Activated CD8-positive, alpha-beta T cell treated with anti-CD3 and anti-CD28 coated beads for 36 hours (primary cell): ENCODE results near the gene ZBTB16. TPM values are rescaled to one million over a fixed set of nuclear protein-coding genes. Genes with fewer than 3 reads are reported as not detected.

Experiments
- ATAC-seq: fragments of 200-7000 bp; cut with Tn5 transposase; one replicate; pipeline ENCODE4 v1.10.0; 2021; ENCODE audit warnings: mild to moderate bottlenecking, moderate library complexity
- CTCF ChIA-PET: fragments of 350-600 bp; sonication (Branson Sonifier 250); formaldehyde crosslinking; loops from one replicate; lab custom pipeline; 2021; ENCODE audit warnings: antibody characterized with exemption; lab: Charles Lee
- POLR2A ChIA-PET: fragments of 350-600 bp; sonication (Branson Sonifier 250); formaldehyde crosslinking; loops from one replicate; lab custom pipeline; 2021; ENCODE audit warnings: antibody characterized with exemption; lab: Charles Lee
- DNase-seq: peaks from one replicate; pipeline ENCODE4 v3.0.0-alpha.2; 2020
- H3K27ac Mint-ChIP-seq: one replicate; pipeline ENCODE4 v1.8.0; 2021; ENCODE audit warnings: mild to moderate bottlenecking, mixed read lengths
- H3K27me3 Mint-ChIP-seq: one replicate; pipeline ENCODE4 v1.8.0; 2021; ENCODE audit warnings: mixed read lengths
- H3K36me3 Mint-ChIP-seq: one replicate; pipeline ENCODE4 v1.8.0; 2021; ENCODE audit warnings: low read depth, mixed read lengths
- H3K4me1 Mint-ChIP-seq: one replicate; pipeline ENCODE4 v1.8.0; 2021; ENCODE audit warnings: low read depth, mixed read lengths
- H3K4me3 Mint-ChIP-seq: one replicate; pipeline ENCODE4 v1.8.0; 2021; ENCODE audit warnings: mild to moderate bottlenecking, moderate library complexity, mixed read lengths
- H3K9me3 Mint-ChIP-seq: one replicate; pipeline ENCODE4 v1.8.0; 2021; ENCODE audit warnings: mixed read lengths
- CTCF ChIP-seq: fragments of 200-600 bp; IDR thresholded peaks from one replicate; pipeline ENCODE4 v1.8.0; 2022; ENCODE audit warnings: antibody characterized with exemption, mild to moderate bottlenecking
- intact Hi-C: fragments of 100-400 bp; cut with micrococcal nuclease; formaldehyde crosslinking; loops from one replicate; pipeline ENCODE4 v1.10.0; 2022
- total RNA-seq, 2 experiments: library from RNA; stranded (reverse); gene quantifications; one replicate each; pipeline ENCODE4 v1.2.3, GENCODE V29; 2021

The ZBTB16 gene
- total RNA-seq, 2 experiments from 2014 or later, result 9.5 to 10.1 TPM

DNA sequence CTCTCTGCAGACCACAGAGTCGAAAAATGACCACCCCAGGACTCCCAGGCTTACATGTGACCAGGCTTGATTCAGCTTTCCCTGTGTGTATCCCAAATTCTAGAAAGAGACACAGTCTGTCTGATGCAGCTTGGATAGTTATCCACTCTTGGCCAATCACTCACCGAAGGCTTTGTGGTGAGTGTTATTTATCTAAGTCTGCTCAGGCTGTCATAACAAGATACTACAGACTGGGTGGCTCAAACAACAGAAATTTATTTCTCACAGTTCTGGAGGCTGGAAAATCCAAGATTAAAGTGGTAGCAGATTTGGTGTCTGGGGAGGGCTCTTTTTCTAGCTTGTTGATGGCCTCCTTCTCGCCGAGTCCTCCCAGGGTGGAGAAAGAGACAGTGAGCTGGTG lies 63.2 kb downstream of the ZBTB16 start:
- Mint-ChIP-seq H3K4me3 (no peak overlapping the region), H3K36me3 (no peaks in the 10 kb centered on the region), H3K27ac (no peak overlapping the region), H3K4me1 (peaks cover 2% of the 10 kb centered on the region), H3K27me3 (no peaks in the 10 kb centered on the region), H3K9me3 (no peaks in the 10 kb centered on the region)
- ATAC-seq (no peak), DNase-seq (no peak)
- POLR2A ChIA-PET, result no interaction called here
- intact Hi-C loops, result no loop called here
- no peak for TF ChIP-seq CTCF
- CTCF ChIA-PET, result no interaction called here

GRCh38 chr11:114123692-114124330 lies 64.3 kb downstream of the ZBTB16 start:
- CTCF ChIA-PET, result interaction anchor here (1.5 kb wide), 1 partner anchor 137 kb away, joined by 3 read pairs; no protein-coding TSS in a partner anchor

GRCh38 chr11:114124601-114125144 lies 65.2 kb downstream of the ZBTB16 start:
- no peak for DNase-seq
- no peak for ATAC-seq
- no peaks in the 10 kb centered on the region for H3K27me3 Mint-ChIP-seq
- no peak overlapping the region for H3K4me3 Mint-ChIP-seq
- no peaks in the 10 kb centered on the region for H3K36me3 Mint-ChIP-seq
- ChIA-PET POLR2A (no interaction called here), CTCF (interaction anchor here (1.5 kb wide), 1 partner anchor 137 kb away, joined by 3 read pairs; no protein-coding TSS in a partner anchor)
- TF ChIP-seq CTCF, result no peak
- peaks cover 2% of the 10 kb centered on the region for H3K4me1 Mint-ChIP-seq
- no peak overlapping the region for H3K27ac Mint-ChIP-seq
- H3K9me3 Mint-ChIP-seq, result no peaks in the 10 kb centered on the region
- intact Hi-C loops, result no loop called here

More at GRCh38 chr11:114123692-114124330, 64.3 kb downstream of the ZBTB16 start:
- TF ChIP-seq CTCF, result no peak
- intact Hi-C loops, result no loop called here
- H3K4me1 Mint-ChIP-seq, result peaks cover 2% of the 10 kb centered on the region
- DNase-seq, result no peak
- no peak overlapping the region for H3K27ac Mint-ChIP-seq
- no peaks in the 10 kb centered on the region for H3K27me3 Mint-ChIP-seq
- H3K4me3 Mint-ChIP-seq, result no peak overlapping the region
- POLR2A ChIA-PET, result no interaction called here
- no peaks in the 10 kb centered on the region for H3K9me3 Mint-ChIP-seq
- no peak for ATAC-seq
- H3K36me3 Mint-ChIP-seq, result no peaks in the 10 kb centered on the region

DNA sequence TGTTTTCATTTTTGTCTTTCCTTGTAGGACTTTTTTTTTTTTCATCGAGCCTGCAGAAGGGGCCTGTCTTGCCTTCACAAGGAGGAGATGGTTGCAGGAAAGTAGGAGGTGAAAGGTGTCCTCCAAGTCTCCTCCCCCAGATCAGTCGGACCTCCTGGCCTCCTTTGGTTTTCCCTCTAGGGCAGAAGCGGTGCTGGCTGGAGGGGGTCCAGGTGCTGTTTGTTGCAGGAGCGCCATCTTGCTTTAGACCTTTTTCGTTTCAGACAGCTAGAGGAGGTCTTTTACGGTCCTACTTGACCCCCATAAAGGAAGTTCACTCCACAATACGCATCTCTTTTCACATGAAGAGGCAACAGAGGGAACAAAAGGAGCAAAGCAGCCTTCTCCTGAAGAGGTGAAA lies 66.0 kb downstream of the ZBTB16 start:
- ATAC-seq (no peak), DNase-seq (no peak)
- Mint-ChIP-seq H3K4me3 (no peak overlapping the region), H3K4me1 (peaks cover 2% of the 10 kb centered on the region), H3K27ac (no peak overlapping the region), H3K27me3 (no peaks in the 10 kb centered on the region), H3K9me3 (no peaks in the 10 kb centered on the region), H3K36me3 (no peaks in the 10 kb centered on the region)
- intact Hi-C loops, result no loop called here
- ChIA-PET CTCF (no interaction called here), POLR2A (no interaction called here)
- no peak for TF ChIP-seq CTCF

GRCh38 chr11:114125959-114126358 lies 66.4 kb downstream of the ZBTB16 start:
- ATAC-seq, result no peak
- Mint-ChIP-seq H3K9me3 (no peaks in the 10 kb centered on the region), H3K36me3 (no peaks in the 10 kb centered on the region), H3K27me3 (no peaks in the 10 kb centered on the region), H3K27ac (no peak overlapping the region), H3K4me1 (peaks cover 5% of the 10 kb centered on the region), H3K4me3 (no peak overlapping the region)
- intact Hi-C loops, result no loop called here
- ChIA-PET POLR2A (no interaction called here), CTCF (no interaction called here)
- no peak for DNase-seq
- TF ChIP-seq CTCF, result no peak
